Omental fat pad (tissue), 4 donors: ENCODE data around the gene DEDD2. TPM values are rescaled to one million over a fixed set of nuclear protein-coding genes. Genes with fewer than 3 reads are reported as not detected.
A peak's percentile ranks its signal among the peaks of the same experiment; 100 is the strongest.
"Not testable (repeated sequence)": the region's sequence is repeated elsewhere in the genome, so short reads cannot be mapped to it uniquely, and the experiment has no call there.

Experiments
- ATAC-seq: fragments of 150-250 bp; one replicate; pipeline ENCODE4 v1.9.1; 2016; ENCODE audit warnings: mild to moderate bottlenecking, moderate library complexity; ENCODE audit not compliant: low FRiP score
- DNase-seq: peaks from one replicate; pipeline ENCODE4 v3.0.0-alpha.2; 2019; ENCODE audit warnings: low spot score
- total RNA-seq, 4 donors: library from RNA; depleted of rRNA; stranded (reverse); fragments of >200 nt; gene quantifications; one replicate each; pipeline ENCODE4 v1.1.0, GENCODE V29; 2016
- TF ChIP-seq, protein P1 (sequence below), 3 donors: fragments of 450-650 bp; IDR thresholded peaks; one replicate each; pipeline ENCODE4 v1.5.1; 2016 to 2017; ENCODE audit warnings: antibody characterized with exemption in 3 of 3, mild to moderate bottlenecking in 3 of 3, moderate library complexity in 2 of 3

Gene DEDD2, protein sequence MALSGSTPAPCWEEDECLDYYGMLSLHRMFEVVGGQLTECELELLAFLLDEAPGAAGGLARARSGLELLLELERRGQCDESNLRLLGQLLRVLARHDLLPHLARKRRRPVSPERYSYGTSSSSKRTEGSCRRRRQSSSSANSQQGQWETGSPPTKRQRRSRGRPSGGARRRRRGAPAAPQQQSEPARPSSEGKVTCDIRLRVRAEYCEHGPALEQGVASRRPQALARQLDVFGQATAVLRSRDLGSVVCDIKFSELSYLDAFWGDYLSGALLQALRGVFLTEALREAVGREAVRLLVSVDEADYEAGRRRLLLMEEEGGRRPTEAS
- 10 to 100 TPM; 22.0 to 59.3 (median 29.9) TPM for total RNA-seq

DNA sequence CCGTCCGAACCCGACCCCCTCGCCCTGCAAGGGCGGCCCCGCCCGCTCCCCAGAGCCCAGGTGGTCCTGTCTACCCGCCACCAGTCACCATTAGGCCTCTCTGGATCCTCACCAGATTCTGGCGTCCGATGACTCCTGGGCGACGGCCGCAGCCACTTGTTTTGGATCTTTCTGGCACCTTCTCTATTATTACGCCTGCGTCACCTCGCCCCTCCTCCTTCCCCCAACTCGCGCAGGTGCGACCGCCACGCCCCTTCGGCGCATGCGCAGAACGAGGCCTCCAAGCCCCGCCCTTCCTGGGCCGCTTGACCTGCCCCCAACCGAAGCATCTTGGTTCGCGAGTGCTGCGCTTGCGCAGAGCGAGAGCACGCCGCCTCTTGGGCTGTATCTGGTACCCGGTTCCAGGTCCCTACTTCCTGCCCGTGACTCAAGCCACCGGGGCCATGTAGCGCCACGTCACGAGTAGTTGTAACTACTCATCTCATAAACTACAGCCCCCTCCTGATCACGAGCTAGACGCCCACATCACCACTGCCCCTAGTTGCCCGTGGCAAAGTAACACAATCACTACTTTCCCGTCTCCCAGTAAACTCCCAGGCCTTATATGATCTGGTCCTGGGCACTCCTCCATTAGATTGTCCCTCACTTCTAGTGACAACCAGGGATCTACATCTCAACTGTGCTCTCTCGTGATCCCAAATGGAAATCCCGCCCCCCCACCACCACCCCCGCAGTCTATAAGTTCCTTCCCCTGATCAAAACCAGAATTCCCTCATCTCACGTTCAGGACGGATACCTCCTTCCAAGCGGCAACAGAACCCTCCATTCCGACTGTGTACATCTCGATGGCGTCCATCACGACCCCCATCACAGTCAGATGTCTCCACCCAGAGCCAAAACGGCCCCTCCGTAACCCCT is at the start of gene DEDD2:
TSS of gene DEDD2 (minus strand) at position 158 of the 918 bp plus-strand sequence. CDS start 670 bp downstream, outside the sequence.
- DNase-seq (peak; percentile 91), ATAC-seq (peak; percentile 89)
- TF ChIP-seq, protein P1, sequence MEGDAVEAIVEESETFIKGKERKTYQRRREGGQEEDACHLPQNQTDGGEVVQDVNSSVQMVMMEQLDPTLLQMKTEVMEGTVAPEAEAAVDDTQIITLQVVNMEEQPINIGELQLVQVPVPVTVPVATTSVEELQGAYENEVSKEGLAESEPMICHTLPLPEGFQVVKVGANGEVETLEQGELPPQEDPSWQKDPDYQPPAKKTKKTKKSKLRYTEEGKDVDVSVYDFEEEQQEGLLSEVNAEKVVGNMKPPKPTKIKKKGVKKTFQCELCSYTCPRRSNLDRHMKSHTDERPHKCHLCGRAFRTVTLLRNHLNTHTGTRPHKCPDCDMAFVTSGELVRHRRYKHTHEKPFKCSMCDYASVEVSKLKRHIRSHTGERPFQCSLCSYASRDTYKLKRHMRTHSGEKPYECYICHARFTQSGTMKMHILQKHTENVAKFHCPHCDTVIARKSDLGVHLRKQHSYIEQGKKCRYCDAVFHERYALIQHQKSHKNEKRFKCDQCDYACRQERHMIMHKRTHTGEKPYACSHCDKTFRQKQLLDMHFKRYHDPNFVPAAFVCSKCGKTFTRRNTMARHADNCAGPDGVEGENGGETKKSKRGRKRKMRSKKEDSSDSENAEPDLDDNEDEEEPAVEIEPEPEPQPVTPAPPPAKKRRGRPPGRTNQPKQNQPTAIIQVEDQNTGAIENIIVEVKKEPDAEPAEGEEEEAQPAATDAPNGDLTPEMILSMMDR (IDR thresholded peaks at IDR 0.05): no peak

DNA sequence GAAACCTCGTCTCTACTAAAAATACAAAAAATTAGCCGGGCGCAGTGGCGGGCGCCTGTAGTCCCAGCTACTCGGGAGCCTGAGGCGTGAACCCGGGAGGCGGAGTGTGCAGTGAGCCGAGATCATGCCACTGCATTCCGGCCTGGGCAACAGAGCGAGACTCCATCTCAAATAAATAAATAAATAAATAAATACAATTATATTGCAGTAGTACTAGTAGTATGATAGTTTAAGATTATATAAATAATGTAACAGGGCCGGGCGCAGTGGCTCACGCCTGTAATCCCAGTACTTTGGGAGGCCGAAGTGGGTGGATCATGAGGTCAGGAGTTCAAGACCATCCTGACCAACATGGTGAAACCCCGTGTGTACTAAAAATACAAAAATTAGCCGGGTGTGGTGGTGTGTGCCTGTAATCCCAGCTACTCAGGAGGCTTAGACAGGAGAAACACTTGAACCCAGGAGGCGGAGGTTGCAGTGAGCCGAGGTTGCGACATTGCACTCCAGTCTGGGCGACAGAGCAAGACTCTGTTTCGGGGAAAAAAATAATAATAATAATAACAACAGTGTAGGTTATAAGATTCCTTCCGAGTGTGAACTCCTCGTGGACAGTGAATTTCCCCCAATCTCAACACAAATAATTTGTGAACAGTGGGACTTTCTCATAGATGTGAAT is 49.6 kb upstream of the DEDD2 start:
- not testable (repeated sequence) for DNase-seq, ATAC-seq

DNA sequence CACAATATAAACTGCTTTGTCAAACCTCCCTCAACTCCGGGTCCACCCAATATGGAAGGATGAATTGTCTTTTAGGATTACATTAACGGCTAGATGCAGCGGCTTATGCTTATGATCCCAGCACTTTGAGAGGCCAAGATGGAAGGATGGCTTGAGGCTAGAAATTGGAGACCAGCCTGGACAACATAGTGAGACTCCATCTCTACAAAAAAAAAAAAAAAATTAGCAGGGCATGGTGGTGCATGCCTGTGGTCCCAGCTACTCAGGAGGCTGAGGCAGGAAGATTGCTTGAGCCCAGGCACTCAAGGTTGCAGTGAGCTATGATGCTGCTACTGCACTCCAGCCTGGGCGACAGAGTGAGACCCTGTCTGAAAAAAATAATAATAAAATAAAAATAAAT is 48.6 kb upstream of the DEDD2 start:
- DNase-seq, ATAC-seq: not testable (repeated sequence)

DNA sequence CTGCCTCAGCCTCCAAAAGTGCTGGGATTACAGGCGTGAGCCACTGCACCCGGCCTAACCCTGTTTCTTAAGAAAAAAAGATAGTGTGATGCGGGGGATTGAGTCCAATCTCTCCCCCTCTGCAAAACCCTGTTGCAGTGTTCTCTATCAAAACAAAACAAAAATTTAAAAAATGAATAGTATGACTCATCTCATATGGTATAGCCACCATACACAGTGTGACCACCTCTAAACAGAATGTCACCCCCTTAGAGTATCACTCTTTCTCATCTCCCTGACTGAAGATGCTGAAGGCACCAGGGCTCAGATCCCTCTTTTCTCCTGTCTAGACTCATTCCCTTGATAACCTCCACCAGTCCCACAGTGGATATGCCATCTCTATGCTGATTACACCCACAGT is 44.3 kb upstream of the DEDD2 start:
- ATAC-seq: no peak
- TF ChIP-seq, protein P1 (IDR thresholded peaks at IDR 0.05): no peak
- DNase-seq: no peak

DNA sequence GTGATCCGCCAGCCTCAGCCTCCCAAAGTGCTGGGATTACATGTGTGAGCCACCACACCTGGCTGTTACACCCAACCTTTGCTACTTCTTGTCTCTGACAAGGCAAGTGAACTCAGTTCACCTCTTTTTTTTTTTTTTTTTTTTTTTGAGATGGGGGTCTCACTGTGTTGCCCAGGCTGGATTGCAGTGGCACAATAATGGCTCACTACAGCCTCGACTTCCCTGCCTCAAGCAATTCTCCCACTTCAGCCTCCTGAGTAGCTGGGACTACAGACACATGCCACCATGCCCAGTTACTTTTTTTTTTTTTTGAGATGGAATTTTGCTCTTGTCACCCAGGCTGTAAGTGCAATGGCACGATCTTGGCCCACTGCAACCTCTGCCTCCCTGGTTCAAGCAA is 40.4 kb upstream of the DEDD2 start:
- DNase-seq, ATAC-seq: not testable (repeated sequence)

DNA sequence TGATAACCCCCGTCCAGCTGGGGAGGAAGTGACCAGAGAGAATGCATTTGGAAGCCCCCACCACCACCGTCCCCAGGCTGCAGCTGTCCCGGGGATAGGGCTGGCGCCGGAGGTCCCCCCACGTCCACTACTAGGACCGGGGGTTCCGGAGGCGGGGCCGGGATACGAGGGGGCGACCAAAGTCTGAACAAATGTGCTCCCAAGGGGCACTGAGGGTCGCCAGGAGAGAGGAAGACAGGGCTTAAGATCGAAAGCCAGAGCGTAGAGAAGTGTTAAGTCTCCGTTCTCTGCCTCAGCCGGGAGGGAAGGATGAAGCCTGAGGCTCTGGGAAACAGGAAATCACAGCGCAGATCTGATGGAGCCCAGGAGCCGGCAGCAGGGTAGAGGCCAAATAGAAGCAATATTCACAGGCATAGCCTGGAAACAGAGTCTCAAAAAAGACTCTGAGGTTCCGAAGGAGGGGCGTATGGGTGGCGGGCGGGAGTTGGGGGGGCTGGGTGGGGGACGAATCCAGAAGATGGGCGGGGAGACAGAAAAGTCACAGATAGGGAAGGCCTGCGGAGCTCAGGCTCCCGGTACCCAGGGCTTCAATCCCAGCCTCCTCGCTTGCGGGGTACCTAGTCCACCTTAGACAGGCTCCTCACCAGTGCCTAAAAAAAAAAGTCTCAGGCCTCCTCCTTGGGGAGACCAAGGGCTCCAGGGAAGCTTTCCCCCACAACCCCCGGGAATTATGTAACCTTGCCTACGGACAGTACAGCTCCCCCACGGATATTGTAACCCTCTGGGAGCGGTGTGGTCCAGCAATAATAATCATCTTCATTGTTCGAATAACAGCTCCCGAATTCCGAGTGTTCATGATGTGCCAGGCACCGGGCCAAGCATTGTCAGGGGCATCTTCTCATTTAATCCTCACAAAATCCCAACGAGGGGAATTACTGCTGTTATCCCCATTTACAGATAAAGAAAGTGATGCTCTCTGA is 38.6 kb upstream of the DEDD2 start:
- no peak for ATAC-seq
- no peak for DNase-seq
- TF ChIP-seq, protein P1 (IDR thresholded peaks at IDR 0.05): no peak

DNA sequence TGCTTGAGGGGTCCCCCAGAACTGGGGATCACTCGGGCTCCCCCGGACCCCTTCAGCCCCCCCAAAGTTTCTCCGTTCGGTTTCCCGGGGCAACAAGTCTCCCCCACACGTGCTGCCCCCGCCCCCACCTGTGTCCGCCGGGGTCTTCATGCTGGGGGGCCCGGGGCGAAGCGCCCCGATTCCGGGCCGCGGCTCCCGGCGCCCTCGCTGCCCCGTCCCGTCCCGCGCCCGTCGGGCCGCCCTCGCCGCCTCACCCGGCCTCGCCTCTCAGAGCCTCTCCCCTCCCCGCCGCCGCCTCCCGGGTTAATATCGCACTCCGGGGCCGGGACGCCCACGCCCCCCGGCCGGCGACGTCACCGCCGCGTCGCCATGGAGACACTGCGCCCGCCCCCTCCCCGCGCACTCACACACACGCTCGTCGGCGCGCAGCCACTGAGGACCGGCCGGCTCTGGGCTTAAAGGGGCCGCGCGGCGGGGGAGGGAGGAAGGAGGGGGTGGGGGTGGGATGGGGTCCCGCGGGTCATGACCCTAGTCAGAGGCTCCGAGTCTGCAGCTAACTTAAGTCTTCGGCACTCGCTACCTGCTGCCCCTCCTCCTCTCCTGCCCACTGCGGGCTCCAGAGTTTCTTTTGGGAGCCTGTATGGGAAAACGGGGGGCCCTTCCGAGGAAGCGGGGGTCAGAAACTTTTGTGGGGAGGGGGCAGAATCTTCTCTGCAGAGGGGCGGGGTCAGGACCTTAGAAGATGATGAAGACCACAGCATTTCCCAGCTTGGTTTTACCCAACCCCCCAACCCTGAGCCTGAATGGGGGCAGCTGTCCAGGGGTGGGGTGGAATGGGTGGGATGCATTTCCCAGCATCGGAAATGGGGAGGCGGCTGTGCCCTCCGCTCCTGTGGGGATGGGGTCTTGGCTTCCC is 37.6 kb upstream of the DEDD2 start, which contains the start of gene ERF:
TSS of gene ERF (minus strand) at position 279 of the 916 bp plus-strand sequence. CDS start at position 150, 129 bp downstream.
- peak; percentile 86 for DNase-seq
- peak; percentile 78 for ATAC-seq
- TF ChIP-seq, protein P1 (IDR thresholded peaks at IDR 0.05): no peak
